GM18507 (cell line): Measurements from ENCODE around the gene TFCP2L1.

Source experiments
- DNase-seq: peaks from one replicate; pipeline ENCODE4 v3.0.0; 2011; ENCODE audit warnings: low read depth; ENCODE audit not compliant: insufficient read length; ENCODE audit errors: extremely low spot score
- FAIRE-seq: peaks from 2 replicates; lab custom pipeline; 2011; peaks lifted over from hg19 to GRCh38; lab: Jason Lieb, UNC

Gene TFCP2L1

GRCh38 chr2:121189011-121189410 is 96.0 kb downstream of the TFCP2L1 start:
- DNase-seq (no peak), FAIRE-seq (no peak)

GRCh38 chr2:121187982-121188411 is 97.0 kb downstream of the TFCP2L1 start:
- no peak for DNase-seq
- no peak for FAIRE-seq

GRCh38 chr2:121187351-121187981 is 97.5 kb downstream of the TFCP2L1 start:
- DNase-seq (no peak), FAIRE-seq (no peak)

DNA sequence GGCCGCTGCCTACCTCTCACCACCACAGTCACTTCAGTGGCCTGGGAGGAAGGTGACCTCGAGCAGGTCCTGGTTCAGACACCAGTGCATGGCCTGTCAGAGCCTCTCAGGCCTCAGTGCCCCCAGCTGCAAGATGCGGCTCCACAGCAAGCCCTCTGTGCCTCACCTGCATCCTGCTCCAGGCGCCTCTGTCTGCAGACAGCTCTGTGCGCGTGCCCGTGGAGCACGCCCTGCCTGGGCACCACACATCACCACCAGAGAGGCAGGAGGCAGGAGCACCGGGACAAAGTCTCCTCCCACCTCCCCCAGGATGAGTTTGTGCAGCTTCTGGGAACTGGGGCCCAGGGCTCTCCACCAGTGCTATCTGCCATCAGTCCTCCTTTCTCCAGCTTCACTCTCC is 98.7 kb downstream of the TFCP2L1 start:
- DNase-seq (no peak), FAIRE-seq (no peak)

GRCh38 chr2:121185571-121186074 is 99.4 kb downstream of the TFCP2L1 start:
- no peak for DNase-seq
- no peak for FAIRE-seq

DNA sequence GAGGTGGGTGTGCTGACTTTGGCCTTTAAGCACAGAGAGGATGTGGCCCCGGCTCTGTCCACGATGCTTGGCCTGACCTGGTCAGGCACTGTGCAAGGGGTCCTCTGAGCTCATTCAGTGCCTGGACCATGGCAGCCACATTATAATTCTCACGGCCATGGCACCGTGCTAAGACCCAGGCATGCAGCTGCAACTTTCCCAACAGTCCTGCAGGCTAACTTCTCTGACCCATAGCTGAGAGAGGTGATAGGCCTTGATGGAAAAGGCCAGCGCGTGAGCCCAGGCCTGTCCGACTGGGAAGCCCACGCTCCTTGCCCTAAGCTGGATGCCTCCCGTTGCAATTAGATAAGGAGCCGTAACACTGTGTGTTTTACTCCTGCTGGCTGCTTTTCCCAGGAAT is 99.9 kb downstream of the TFCP2L1 start:
- no peak for DNase-seq
- FAIRE-seq, result no peak

- DNase-seq, result no peak
- FAIRE-seq, result no peak
Measured at GRCh38 chr2:121184248-121184862, 100.6 kb downstream of the TFCP2L1 start.

DNA sequence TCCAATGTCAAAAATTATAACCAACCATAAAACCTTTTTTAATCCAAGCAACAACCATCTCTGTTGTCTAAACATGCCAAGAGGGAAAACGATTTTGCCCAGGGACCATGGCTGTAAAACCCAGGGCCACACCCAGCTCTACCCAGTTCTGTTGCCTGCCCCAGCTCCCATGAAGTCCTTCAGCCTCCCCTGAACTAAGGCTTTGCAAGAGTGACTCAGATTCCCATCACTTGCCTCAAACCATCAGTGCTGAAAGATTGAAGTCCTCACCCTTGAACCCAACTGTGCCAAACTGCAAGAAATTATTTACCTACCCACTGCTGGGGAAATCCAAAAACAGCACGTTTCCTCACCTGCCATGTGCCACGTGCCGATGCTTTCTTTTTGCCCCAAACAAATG is 102.5 kb downstream of the TFCP2L1 start:
- FAIRE-seq, result no peak

DNA sequence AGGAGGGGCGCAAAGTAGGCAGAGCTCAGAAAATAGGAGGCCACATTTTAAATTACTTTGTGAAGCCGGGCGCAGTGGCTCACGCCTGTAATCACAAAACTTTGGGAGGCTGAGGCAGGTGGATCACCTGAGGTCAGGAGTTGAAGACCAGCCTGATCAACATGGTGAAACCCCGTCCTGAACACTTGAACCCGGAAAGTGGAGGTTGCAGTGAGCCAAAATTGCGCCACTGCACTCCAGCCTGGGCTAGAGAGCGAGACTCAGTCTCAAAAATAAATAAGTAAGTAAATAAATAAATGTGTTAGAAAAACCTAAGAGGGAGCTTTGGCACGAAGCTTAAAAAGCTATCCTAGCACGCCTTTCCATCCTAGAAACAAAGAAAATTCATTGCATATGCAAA is 105.5 kb downstream of the TFCP2L1 start:
- DNase-seq (no peak), FAIRE-seq (no peak)

More for the DNA sequence above, 102.5 kb downstream of the TFCP2L1 start:
- no peak for DNase-seq

- no peak for FAIRE-seq
- no peak for DNase-seq
Measured at GRCh38 chr2:121178730-121179129, 106.3 kb downstream of the TFCP2L1 start.

DNA sequence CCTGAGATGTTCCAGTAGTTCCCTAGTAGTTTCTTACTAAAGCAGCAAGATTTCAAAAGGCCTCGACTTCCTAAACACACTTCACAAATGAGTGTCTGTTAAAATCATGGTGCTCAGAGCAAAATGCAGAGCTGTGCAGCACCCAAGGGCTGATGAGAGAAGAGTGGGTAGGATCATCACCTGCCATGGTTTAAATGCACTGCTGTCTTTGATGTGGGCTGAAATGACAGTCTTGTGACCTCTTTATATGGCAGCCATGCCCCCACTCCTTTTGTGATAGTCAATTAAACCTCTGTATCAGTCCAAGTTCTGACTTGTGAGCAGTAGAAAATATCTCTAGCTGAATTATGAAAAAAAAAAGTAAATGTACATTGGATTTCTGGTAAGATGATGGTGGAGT is 107.1 kb downstream of the TFCP2L1 start:
- FAIRE-seq (no peak), DNase-seq (no peak)

DNA sequence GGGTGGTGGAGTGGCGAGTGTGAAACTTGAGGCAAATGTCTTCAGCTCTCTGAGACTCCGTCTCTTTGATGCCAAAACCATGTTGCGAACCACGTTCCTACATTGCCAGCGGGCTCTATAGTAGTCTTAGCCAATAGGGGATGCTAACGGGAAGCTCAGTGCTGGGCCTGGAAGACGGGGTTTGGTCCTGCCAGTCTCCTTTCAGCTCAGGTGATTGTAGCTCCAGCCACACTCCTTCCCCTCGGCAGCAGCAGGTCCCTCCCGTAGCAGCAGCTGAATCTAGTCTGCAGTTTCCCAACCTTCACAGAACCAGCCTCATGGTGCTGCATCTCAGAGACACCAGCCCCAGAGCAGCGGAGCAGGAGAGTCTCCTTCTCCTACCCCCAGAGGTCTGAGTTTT is 109.7 kb downstream of the TFCP2L1 start:
- DNase-seq (no peak), FAIRE-seq (no peak)

DNA sequence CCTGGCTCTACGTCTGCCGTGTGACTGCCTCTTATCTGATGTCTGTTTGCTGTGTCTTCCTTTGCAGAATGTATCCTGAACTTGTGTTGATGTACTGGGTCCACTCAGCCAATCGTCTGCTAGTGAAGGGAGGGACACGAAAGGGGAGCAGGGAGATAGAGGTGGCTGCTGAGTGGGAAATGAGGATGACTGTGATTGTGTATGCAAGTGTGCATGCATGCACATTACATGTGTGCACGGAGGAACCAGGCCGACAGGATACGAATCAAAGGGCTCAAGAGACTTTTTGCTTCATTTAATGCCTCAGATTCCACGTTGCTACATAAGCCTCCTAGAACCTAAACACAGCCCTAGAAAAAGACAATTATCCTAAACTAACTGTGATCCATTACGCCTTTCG is 111.2 kb downstream of the TFCP2L1 start:
- no peak for FAIRE-seq
- no peak for DNase-seq

DNA sequence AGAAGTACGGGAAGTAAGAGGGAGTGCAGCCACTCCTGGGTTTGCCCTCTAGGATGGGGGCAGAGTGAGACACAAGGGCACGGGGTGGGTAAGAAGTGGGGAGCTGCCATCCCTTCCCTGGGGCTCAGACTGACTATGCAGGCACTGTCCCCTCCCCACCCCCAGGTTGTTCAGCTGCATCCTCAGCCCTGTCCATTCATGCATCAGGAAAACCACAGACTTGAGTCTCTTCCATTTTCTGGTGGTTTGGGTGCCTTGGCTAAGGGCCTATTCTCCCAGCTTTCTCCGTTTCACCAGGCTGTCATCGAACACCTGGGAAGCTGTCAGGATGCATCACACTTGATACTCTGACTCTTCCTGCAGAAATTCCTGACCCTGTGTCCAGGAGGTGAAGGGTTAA is 111.9 kb downstream of the TFCP2L1 start:
- no peak for FAIRE-seq

GRCh38 chr2:121172456-121172855 is 112.5 kb downstream of the TFCP2L1 start:
- no peak for FAIRE-seq

More for the DNA sequence above, 111.9 kb downstream of the TFCP2L1 start:
- no peak for DNase-seq

DNA sequence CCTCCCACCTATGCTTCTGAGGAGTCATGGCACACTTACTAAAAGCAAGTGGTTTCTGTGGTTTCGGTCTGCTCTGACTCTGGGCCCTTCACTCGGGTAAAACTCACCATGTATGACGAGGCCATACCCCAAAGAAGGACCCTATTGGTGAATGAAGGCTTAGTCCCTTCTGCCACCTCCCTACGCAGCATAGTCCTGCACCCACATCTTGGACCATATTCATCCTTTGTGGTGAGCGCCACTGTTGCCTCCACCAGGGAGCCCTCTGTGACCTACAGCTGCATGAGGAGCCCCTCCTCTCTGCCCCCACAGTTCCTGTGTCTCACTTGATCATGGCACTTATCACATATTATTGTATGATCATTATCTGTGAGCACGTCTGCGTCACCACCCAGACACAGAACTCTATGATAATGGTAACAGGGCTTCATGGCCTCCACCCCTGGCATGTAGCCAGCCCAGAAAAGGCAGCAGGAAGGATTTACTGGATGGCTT is 113.3 kb downstream of the TFCP2L1 start:
- DNase-seq (no peak), FAIRE-seq (no peak)

More at GRCh38 chr2:121172456-121172855, 112.5 kb downstream of the TFCP2L1 start:
- DNase-seq, result no peak

GRCh38 chr2:121170577-121170976 is 114.4 kb downstream of the TFCP2L1 start:
- DNase-seq (no peak), FAIRE-seq (no peak)

GRCh38 chr2:121167411-121167810 is 117.6 kb downstream of the TFCP2L1 start:
- no peak for DNase-seq
- FAIRE-seq, result no peak
